Measurements from ENCODE around the gene SH3PXD2B. TPM values are rescaled to one million over a fixed set of nuclear protein-coding genes. Genes with fewer than 3 reads are reported as not detected.

The SH3PXD2B gene
- total RNA-seq (2022; extraction: Qiagen RNA extraction; ENCODE audit: low read depth), result 11.2 to 17.8 TPM (median 16.2 TPM) in 5 replicates

GRCh38 chr5:172454358-172455086, at the start of gene SH3PXD2B:
Gene SH3PXD2B, minus strand, starts transcription at chr5:172454525. Its CDS starts 173 bp downstream, at chr5:172454352.

GRCh38 chr5:172283020-172283861, 171.1 kb downstream of the SH3PXD2B start, which contains the start of gene UBTD2:
Gene UBTD2, minus strand, starts transcription at chr5:172283764. Its CDS starts 99 bp downstream, at chr5:172283665.

Other genes starting within 250 kb of the SH3PXD2B start
- 7.9 to 16.7 TPM (median 15.5 TPM) in 5 replicates for gene UBTD2, start 170.8 kb downstream of the SH3PXD2B start, total RNA-seq (2022; extraction: Qiagen RNA extraction; ENCODE audit: low read depth)
- 2.1 to 3.5 TPM (median 2.7 TPM) in 5 replicates for gene NEURL1B, start 186.7 kb upstream of the SH3PXD2B start, total RNA-seq (2022; extraction: Qiagen RNA extraction; ENCODE audit: low read depth)